HT-29 (cell line): Measurements from ENCODE around the gene MIOX. TPM values are rescaled to one million over a fixed set of nuclear protein-coding genes. Genes with fewer than 3 reads are reported as not detected.

ENCODE experiments used
- DNase-seq: peaks from one replicate; pipeline ENCODE4 v3.0.0-alpha.2; 2015; ENCODE audit warnings: low spot score
- total RNA-seq: library from RNA; depleted of rRNA; stranded (reverse); fragments of >200 nt; shearing (Covaris generic); gene quantifications from 2 replicates; pipeline ENCODE4 v1.2.3, GENCODE V29; 2014; rRNA removed

MIOX gene
- not detected in 2 replicates for total RNA-seq

DNA sequence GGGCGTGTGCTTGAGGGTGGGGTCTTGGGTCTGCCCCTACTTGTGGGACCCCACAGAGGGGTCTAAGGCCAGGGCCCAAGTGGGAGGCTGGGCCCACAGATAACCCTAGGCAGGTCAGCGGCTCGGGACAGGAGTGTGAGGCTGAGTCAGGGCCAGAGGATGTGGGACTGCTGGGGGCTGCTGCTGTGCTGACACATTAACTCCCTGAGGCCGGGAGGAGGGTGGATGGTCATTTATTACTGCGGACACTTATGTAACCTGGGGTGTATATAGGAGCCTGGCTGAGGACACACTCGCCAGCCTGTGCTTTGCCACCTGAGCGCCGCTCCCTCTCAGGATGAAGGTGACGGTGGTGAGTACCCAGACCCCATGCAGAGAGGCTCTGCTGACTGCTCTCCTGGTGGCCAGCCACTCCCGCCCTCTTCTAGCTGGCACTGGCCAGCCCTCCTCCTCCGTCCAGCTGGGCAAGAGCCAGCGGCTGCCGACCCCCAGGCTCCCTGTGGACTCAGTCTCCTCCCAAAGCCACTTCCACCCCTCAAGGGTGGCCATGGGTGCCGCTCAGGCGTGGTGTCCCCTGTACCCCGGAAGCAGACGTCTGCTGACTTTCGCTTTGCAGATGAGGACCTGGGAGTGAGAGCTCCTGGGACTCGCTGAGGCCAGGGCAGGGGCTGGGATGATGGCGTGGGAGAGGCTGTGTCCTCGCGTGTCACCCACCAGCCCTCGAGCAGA lies at the start of gene MIOX:
Gene MIOX (plus strand): TSS at position 299 of the 729 bp plus-strand sequence. CDS start 39 bp downstream, at position 338.
- DNase-seq, result no peak

DNA sequence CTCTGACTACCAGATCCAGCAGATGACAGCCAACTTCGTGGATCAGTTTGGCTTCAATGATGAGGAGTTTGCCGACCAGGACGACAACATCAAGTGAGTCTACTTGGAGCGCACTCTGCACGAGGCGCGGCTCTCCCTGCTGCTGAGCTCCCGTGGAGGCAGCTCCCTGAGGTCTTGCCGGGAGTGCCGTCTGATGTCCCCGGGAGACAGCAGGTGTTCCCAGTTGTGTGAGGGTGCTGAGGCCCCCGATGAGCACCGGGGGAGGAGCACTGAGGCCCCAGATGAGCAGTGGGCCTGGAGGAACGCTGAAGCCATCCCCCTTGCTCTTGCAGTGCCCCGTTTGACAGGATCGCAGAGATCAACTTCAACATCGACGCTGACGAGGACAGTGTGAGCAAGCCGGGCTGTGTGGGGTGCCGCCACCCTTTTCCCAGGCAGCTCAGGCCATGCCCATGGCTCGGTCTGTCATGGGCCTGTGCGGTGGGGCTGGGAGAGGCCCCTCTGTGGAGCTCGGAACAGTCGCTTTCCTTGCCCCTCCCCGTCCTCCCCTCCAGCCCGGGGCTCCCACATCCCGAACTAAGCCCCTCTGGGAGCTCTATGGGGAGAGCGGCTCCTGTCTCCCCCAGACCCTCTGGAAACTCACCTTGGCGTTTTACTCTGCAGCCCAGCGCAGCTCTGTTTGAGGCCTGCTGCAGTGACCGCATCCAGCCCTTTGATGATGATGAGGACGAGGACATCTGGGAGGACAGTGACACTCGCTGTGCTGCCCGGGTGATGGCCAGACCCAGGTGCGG lies 49.0 kb upstream of the MIOX start:
- no peak for DNase-seq

- no peak for DNase-seq
These were observed 48.1 kb upstream of the MIOX start for GRCh38 chr22:50438305-50439275.

- no peak for DNase-seq
These were observed 47.3 kb upstream of the MIOX start for GRCh38 chr22:50439314-50439870.

GRCh38 chr22:50439871-50440331 lies 46.8 kb upstream of the MIOX start:
- DNase-seq, result no peak

DNA sequence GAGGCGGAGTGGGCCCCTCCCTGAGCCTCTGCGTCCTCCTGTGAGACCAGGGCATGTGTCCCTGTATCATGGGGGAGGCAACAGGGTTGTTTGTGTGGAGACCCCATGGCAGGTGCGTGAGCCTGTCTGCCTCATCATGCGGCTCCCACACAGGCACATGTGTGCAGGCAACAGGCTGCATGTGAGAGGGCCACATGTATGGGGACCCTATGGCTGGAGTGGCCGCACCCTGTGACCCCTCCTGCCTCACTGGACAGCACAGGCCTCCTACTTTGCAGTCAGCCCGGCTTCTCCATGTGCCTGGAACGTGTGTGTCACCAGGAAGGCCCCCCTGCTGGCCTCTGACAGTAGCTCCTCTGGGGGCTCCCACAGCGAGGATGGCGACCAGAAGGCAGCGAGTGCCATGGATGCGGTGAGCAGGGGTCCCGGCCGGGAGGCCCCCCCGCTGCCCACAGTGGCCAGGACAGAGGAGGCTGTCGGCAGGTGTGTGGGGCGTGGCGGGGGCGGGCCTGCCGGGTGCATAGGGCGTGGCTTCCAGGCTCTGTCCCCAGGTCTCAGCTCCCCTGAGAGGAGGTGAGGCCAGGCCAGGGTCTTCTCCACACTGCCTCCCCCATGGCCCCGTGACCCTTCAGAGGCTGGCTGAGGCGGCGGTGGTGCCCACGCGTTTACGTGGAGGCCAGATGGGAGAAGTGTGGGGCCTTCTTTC lies 46.0 kb upstream of the MIOX start:
- DNase-seq, result no peak

DNA sequence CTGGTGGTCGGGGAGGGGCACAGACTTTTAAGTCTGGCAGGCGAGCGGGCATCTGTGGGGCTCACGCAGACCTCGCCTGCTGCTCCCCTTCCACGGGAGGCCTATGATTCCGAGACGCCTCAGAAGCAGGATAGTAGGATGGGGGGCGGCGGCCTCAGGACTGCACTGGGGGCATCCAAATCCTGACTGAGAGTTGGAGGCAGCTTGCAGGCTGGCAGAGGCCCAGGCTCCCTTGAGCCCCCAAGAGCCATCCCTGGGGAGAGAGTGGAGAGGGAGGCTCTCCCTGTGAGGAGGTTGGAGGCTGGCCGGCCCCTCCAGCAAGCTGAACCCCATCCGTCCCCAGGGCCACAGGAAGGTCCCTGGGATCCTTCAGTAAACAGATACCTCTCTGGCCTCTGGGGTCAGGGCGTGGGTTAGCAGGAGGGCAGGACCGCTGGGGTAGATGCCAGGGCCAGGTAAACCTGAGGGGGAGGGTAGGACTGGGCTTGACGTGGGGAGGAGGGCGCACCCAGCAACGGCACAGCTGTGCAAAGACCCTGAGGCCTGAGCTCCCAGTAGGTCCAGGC lies 45.1 kb upstream of the MIOX start:
- no peak for DNase-seq

DNA sequence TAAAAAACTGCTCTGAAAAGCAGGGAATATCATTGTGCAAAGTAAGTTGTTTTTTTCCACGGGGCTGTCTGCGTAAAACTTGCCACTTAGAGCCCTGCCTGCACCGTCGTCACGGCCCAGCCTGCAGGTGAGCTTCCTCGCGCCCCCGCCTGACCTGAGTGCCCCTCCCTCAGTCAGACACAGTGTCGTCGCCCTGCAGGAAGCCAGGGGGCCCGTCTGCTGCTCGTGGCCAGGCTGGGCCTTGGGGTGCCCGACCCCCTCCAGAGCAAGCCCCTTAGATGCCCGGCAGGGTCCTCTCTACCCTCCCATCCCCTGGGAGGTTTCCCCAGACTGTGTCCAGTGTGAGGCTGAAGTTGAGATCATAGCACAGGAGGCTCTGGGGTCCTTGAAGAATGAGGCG lies 43.5 kb upstream of the MIOX start:
- DNase-seq, result no peak

DNA sequence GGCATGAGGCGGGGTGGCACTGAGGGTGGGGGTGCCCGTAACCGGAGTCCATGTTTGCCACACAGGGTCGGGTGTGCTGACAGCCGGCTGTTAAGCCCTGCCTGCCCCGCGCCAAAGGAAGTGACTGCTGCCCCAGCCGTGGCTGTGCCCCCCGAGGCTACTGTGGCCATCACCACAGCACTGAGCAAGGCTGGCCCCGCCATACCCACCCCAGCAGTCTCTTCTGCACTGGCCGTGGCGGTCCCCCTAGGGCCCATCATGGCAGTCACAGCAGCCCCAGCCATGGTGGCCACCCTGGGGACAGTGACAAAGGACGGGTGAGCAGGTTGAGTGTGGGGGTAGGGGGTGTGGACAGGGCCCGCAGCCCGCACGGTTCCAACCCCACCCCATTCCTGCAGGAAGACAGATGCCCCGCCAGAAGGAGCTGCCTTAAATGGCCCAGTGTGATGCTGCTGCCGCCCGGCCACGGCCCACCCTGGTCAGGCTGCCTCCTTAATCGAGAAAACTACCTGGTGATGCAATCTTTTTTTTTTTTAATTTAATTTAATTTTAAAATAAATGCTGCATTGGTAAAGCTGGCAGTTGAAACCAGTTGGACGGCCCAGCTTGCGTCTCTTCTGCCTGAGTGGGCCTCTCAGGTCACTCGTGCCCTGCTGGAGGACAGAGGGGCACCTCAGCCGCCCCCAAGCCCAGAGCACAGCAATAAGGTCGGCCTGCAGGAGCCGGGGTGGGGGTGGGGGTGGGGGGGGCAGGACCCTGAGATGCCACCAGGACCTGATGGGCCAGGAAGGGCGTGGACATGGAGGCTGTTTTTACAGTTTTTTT lies 42.6 kb upstream of the MIOX start:
- no peak for DNase-seq

- peak; percentile 19 for DNase-seq
These were observed 42.0 kb upstream of the MIOX start for GRCh38 chr22:50444663-50445062.

DNA sequence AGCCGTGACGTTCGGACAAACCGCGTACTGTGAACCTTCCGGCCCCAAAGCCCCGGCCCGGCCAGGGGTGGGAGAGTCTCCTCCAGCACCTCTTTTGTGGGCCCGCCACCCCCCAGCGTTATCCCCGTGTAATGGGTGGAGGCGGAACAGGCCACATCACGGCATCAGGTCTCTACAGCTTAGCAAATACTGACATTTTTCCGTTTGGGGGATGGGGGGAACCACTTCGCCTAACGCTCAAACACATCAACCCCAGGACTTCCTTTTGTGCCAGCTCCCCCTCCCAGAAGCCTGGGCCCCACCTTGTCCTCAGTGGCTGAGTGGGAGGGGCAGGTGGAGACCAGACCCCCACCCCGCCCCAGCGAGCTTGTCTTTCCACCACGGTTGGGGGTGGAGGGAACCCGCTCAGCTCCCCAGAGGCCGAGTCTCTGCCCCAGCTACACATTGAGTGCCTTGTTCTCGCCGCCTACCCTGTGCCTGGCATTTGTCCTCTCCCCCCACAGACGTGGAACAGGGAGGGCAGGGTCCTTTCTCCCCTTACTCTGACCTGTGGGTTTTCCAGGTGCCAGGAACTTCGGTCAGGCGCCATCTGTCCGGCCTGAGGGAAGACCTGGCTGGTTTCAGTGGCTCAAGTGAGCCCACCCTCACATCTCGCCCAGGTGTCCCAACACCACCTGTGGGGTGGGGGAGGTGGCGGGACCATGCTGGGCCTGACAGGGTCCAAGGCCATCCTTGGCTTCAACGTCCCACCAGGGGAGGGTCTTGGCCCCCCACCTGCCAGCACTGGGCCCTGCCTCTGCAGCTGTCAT lies 41.4 kb upstream of the MIOX start:
- DNase-seq, result no peak

GRCh38 chr22:50445880-50446707 lies 40.6 kb upstream of the MIOX start:
- DNase-seq, result no peak

DNA sequence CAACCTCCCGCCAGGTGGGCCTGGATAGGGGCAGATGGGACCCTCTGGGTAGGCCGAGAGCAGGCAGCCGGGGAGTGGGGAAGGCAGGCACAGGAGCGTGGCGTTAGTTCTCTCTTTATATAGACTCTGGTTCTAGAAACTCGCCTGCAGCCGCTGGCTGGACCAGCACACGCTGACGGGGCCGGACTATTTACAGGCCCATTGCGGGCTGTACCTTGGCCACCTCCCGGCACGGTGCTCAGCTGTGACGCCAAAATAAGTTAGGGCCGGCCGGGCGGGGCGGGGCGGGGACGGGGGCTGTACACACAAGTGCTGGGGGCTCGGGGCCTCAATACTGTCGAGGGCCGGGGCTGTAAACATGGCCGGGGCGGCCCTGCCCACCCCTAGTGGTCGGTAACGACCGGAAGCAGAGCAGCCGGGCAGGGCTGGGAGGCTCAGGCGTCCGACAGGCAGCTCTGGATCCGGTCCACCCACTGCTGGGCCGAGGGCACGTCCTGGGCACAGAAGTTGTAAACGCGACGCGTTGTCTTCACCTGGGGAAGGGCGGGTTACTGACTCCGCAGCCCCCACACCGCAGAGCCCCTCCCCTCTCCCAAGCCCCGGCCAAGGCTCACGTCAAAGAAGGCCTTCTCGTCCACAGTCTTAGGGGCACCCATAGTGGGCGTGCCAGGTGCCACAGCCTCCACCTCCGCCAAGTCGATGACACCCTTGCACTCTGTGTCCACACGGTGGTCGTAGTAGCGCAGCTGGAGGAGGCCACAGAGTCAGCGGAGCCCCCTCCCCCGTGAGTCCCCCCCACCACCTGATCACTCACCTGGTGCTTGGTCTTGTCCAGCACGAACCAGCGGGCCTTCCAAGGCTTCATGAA lies 39.7 kb upstream of the MIOX start:
- DNase-seq, result no peak

DNA sequence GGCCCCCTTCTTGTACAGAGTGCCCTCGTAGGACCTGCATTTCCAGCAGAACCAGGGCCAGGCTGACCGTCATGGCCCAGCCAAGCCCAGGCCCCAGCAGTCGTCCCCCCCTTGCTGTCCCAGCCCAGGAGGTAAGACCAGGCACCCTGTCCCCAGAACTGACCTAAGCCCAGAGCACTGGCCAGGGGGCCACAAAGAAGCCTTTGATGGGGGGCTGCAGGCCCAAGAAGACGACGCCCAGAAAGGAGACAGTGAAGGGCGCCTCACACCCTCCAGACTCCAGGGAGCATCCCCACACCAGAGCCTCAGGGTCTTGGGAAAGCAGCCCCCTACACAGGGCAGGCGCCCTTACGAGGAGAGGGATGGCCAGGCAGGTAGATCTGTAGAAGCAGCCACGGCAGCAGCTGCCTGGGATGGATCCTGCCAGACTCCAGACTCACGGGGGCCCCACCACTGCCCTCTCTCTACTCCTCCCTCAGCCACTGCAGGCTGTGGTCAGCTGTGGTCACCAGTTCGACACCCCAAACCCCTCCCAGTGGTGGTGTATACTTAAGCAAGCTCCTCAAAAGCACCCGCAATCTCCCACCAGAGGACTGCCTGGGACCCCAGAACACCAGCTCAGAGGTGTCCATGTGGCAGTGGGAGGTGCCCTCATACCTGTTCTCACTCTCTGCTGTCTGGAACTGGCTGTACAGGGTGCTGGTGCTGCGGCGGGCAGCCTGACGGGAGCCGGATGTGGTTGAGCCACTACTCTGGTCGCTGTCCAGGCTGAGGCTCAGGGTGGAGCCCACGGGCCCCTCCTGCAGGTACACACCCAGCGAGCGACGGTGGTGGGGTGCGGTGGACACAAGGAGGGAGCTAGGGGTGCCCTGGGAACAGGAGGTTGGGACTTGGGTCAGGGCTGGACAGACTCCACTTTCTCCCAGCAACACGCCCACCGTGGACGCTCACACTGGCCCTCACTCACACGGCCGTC lies 38.8 kb upstream of the MIOX start:
- DNase-seq, result no peak

GRCh38 chr22:50452649-50453048 lies 34.0 kb upstream of the MIOX start:
- DNase-seq, result no peak
